DND-41 (cell line): ENCODE results near the gene SMIM5.

ENCODE experiments used
- EZH2 ChIP-seq: IDR thresholded peaks from 3 replicates; pipeline ENCODE4 v1.6.1; 2012; ENCODE audit warnings: borderline replicate concordance, low read depth, mild to moderate bottlenecking, moderate library complexity, low read length, inconsistent platforms; ENCODE audit not compliant: severe bottlenecking
- TF ChIP-seq, protein P1 (sequence below): IDR thresholded peaks from 2 replicates; pipeline ENCODE4 v1.5.1; 2012; ENCODE audit warnings: borderline replicate concordance, low read length, moderate library complexity, mild to moderate bottlenecking; ENCODE audit not compliant: poor library complexity, severe bottlenecking; ENCODE audit errors: extremely low read depth

DNA sequence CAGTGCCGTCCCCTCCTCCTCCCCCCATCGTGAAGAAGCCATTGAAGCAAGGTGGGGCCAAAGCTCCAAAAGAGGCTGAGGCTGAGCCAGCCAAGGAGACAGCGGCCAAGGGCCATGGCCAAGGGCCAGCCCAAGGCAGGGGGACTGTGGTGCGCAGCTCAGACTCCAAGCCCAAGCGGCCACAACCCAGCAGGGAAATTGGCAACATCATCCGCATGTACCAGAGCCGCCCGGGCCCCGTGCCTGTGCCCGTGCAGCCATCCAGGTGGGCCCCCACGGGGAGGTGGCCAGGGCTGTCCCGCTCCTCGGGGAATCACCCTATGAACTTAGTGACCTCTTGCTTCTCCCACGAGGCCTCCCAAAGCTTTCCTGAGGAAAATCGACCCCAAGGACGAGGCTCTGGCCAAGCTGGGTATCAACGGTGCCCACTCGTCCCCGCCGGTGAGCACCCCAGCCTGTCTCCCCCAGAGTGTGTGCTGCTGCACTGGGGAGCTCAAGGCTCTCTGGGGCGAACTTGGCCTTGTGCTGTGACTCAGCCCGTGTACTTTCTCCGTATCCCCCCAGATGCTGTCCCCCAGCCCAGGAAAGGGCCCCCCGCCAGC lies 16.6 kb upstream of the SMIM5 start:
- TF ChIP-seq, protein P1, sequence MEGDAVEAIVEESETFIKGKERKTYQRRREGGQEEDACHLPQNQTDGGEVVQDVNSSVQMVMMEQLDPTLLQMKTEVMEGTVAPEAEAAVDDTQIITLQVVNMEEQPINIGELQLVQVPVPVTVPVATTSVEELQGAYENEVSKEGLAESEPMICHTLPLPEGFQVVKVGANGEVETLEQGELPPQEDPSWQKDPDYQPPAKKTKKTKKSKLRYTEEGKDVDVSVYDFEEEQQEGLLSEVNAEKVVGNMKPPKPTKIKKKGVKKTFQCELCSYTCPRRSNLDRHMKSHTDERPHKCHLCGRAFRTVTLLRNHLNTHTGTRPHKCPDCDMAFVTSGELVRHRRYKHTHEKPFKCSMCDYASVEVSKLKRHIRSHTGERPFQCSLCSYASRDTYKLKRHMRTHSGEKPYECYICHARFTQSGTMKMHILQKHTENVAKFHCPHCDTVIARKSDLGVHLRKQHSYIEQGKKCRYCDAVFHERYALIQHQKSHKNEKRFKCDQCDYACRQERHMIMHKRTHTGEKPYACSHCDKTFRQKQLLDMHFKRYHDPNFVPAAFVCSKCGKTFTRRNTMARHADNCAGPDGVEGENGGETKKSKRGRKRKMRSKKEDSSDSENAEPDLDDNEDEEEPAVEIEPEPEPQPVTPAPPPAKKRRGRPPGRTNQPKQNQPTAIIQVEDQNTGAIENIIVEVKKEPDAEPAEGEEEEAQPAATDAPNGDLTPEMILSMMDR = no peak
- TF ChIP-seq EZH2 = no peak
